Mucosa of rectum (tissue), 2 donors: ENCODE results near the gene BAG5.

Source experiments
- H3K27ac ChIP-seq, 2 donors: one replicate each; pipeline ENCODE4 v1.7.0; 2013; ENCODE audit warnings: inconsistent platforms in 2 of 2, low read depth in 2 of 2, low read length in 2 of 2
- H3K27me3 ChIP-seq, 2 donors: one replicate each; pipeline ENCODE4 v1.7.0; 2013; ENCODE audit warnings: low read length in 2 of 2; ENCODE audit not compliant: control insufficient read depth in 2 of 2, insufficient read depth in 2 of 2
- H3K36me3 ChIP-seq, 2 donors: one replicate each; pipeline ENCODE4 v1.7.0; 2013; ENCODE audit warnings: low read length in 2 of 2; ENCODE audit not compliant: control insufficient read depth in 2 of 2, insufficient read depth in 2 of 2
- H3K4me1 ChIP-seq, 2 donors: one replicate each; pipeline ENCODE4 v1.7.0; 2013; ENCODE audit warnings: low read length in 2 of 2, mild to moderate bottlenecking in 1 of 2; ENCODE audit not compliant: control insufficient read depth in 2 of 2, insufficient read depth in 2 of 2
- H3K4me3 ChIP-seq, 2 donors: one replicate each; pipeline ENCODE4 v1.7.0; 2013; ENCODE audit warnings: low read length in 2 of 2
- H3K9ac ChIP-seq, 2 donors: one replicate each; pipeline ENCODE4 v1.7.0; 2013; ENCODE audit warnings: low read length in 2 of 2, low read depth in 1 of 2, mild to moderate bottlenecking in 1 of 2
- H3K9me3 ChIP-seq, 2 donors: one replicate each; pipeline ENCODE4 v1.7.0; 2013; ENCODE audit warnings: low read length in 2 of 2; ENCODE audit not compliant: control insufficient read depth in 2 of 2
- donor health status: healthy.
- donor health status: Normal muscosa, but diverticular disease.

BAG5 gene

DNA sequence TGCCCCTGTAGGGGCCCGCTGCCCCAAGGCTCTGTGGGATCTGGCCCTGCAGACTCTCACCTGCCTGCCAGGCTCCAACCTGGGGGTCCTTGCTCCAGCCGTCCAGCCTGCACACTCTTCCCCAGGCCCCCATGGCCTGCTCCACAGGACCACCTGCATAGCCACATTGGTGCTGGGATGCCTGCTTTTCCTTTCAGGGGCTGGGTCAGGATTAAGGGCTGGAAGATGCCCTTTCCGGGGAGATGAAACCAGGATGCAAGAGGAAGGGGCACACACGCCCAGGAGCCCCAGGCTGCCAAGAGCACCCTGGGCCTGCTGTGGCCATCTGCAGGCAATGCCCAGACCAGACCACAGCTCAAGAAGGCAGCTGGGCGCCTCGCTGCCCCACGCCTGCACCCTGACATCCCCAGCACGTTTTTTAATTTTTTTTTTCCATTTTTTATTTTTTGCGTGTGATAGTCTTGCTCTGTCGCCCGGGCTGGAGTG, 15.0 kb downstream of the BAG5 start:
- Histone ChIP-seq H3K27me3 (no peaks in the 10 kb centered on the region), H3K27ac (no peak overlapping the region), H3K9me3 (no peaks in the 10 kb centered on the region), H3K4me1 (peaks cover 17 to 40% of the 10 kb centered on the region in 2 donors), H3K36me3 (no peaks in the 10 kb centered on the region), H3K9ac (no peak overlapping the region), H3K4me3 (no peak overlapping the region)

DNA sequence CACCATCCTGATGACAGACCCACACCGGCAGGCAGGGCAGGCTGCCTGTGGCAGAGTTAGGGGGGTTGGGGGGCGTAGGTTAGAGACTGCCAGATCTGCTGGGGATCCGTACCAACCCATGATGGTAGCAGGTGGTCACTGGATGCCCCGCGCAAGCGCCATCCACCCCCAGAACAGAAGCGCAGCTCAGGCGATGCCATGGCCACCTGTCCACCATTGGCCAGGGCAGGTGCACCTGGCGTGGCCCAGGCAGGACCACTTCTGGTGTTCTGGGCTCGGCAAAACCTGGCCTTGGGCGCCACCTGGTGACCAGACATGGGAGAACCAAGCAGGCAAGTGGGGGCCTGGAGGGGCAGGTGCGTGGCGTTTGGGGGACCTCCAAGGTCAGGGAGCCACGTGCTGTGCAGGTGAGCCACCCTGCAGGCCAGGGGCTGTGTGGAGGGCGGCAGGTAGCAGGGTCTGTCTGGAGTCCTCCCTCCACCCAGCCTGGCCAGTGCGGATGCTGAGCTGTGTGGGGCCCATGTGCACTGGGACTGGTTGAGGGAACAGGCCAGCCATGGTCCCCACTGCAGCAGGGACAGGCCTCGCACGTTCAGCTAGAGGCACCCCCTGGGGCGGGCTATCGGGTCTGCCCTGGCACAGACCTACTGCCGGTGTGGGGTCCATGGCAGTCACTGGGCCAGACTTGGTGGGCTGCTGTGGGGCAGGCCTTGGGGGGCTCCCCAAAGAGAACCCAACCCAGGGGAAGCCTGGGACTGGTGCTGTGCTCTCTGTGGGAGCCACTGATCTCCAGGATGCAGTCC, 15.6 kb downstream of the BAG5 start:
- H3K27ac ChIP-seq = no peak overlapping the region
- no peaks in the 10 kb centered on the region for H3K9me3 ChIP-seq
- no peak overlapping the region for H3K4me3 ChIP-seq
- no peaks in the 10 kb centered on the region for H3K27me3 ChIP-seq
- H3K9ac ChIP-seq = no peak overlapping the region
- H3K36me3 ChIP-seq = no peaks in the 10 kb centered on the region
- H3K4me1 ChIP-seq = peaks cover 23 to 47% of the 10 kb centered on the region in 2 donors

DNA sequence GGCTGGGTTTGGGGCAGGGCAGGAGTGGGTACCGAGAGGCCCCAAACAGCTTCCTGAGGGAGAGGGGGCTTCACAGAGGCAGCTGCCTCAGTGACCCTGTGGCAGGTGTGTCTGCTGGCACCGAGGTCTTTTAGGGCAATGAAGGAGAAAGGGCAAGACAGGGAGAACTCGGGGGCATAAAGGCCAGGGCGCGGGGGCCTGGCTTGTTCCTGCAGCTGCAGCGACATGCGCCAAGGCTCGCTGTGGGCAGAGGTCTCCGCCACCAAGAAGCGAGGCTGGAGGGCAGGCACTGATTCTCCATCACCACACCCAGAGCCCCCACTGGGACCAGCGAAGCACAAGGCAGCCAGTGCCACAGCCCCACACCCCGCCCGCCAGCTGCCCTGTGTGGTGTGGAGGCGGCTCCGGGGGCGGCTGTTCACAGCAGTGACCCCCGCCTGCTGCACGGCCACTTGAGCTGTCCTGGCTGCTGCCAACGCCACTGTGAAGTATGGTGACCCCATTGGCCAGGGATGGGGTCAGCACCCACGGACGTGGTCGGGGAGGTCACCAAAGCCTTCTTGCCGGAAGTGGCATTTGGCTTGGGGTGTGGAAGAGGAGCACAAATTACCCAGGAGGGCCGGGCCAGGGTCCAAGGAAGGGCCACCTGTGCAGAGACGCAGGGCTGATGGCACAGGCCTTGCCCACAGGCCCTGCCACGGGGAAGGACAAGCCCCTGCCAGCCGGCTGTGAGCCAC, 16.4 kb downstream of the BAG5 start:
- H3K4me1 ChIP-seq = peaks cover 31 to 54% of the 10 kb centered on the region in 2 donors
- H3K4me3 ChIP-seq = no peak overlapping the region
- no peak overlapping the region for H3K27ac ChIP-seq
- H3K27me3 ChIP-seq = no peaks in the 10 kb centered on the region
- no peak overlapping the region for H3K9ac ChIP-seq
- no peaks in the 10 kb centered on the region for H3K9me3 ChIP-seq
- no peaks in the 10 kb centered on the region for H3K36me3 ChIP-seq

DNA sequence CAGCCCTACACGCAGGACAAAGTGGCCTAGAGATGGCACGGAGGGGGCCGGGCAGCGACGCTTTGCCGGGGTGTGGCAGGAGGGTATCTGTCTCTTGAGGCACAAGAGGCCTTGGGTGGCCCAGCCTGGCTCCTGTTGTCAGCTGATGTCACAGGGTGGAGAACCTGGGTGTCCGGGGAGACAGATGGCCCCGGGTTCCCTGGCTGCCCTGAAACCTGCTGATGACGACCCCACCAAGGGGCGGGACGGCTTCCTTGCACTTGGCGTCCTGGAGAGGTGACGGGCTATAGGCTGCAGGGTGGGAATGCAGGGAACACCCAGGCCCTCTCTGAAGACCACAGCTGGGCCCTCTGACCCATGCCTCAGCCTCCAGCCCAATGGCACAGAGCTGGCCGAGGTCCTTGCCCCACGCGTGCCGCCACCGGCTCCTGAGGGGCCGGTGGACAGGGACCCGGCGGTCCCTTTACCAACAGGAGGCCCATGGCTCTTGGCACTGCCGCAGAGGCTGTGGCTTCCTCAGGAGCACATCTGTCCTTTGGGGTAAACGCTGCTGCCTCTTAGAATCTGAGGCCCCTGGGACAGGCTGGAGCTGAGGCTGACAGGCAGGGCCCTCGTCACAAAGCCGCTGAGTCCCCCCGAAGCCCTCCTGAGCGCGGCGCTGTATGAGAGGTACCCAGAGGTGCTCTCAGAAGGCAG, 17.1 kb downstream of the BAG5 start:
- no peaks in the 10 kb centered on the region for H3K9me3 ChIP-seq
- H3K27me3 ChIP-seq = no peaks in the 10 kb centered on the region
- no peak overlapping the region for H3K9ac ChIP-seq
- H3K36me3 ChIP-seq = no peaks in the 10 kb centered on the region
- no peak overlapping the region for H3K4me3 ChIP-seq
- peaks cover 37 to 56% of the 10 kb centered on the region in 2 donors for H3K4me1 ChIP-seq
- H3K27ac ChIP-seq = no peak overlapping the region

DNA sequence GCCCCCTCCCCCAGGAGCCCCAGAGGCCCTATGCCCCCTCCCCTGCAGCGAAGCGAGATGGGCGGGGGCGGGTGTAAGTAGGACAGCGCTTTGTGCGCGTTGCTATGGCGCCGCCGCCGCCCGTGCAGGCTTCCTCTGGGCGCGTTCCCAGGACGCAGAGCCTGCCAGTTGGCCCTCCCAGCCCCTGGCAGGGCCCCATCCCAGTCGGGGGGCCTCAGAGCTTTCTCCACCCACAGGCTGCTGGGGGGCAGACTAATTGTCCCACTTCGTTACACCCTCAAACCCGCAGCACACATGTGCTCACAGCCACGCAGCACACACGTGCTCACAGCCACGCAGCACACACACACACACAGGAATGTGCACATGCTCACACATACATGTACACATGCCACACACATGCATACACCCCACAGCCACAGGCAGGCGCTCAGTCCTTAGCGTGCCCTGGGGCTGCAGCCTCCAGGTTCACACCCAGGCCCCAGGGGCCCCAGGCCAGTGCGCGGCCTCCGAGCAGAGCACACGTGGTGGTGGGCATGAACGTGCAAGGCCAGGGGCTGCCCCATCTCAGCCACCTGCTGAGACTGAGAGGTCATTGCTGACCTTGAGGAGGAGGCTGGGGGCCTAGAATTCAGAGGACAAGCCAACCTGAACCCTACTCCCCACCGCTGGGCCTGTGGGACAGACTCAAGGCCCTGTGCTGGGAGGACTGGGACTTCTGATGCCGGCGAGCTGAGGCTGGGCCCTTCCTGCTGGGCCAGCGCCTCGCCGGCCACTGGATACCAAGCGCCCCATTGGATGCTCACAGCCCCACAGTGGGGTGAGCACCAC, 17.9 kb downstream of the BAG5 start:
- H3K9ac ChIP-seq = no peak overlapping the region

DNA sequence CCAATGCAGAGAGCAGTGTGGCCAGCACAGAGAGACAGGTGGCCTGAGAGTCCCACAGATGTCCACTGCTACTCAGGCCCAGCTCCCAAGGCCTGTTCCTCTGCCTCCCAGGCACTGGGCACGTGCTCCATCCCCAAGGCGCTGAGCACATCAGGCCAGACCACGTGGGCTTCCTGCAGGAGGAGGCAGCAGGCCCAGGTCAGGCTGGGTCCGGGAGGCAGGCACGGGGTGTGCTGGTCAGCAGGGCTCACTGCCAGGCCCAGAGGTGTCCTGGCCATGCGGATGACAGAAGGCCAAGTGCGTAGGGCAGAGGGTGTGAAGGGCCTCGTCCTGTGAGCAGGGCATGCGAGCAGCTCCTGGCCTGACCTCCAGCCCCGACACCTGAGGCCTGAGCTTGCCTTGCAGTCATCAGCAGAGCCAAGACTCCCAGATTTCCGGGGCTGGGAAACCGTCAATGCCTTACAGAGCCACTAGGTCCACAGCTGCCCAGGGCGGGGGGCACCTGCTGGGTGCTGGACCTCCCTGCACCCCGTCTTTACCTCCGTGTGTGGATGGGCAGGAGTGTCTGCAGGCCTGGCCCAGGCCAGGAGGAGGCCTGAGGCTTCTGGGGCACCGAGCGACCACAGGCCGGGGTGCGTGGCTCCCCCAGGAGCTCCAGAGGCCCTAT, 18.6 kb downstream of the BAG5 start:
- H3K27ac ChIP-seq = no peak overlapping the region
- no peaks in the 10 kb centered on the region for H3K36me3 ChIP-seq
- no peak overlapping the region for H3K9ac ChIP-seq
- H3K9me3 ChIP-seq = no peaks in the 10 kb centered on the region
- H3K27me3 ChIP-seq = no peaks in the 10 kb centered on the region
- H3K4me3 ChIP-seq = no peak overlapping the region
- H3K4me1 ChIP-seq = peaks cover 42 to 58% of the 10 kb centered on the region in 2 donors

More for the DNA sequence above, 17.9 kb downstream of the BAG5 start:
- Histone ChIP-seq H3K27me3 (no peaks in the 10 kb centered on the region), H3K9me3 (no peaks in the 10 kb centered on the region), H3K36me3 (no peaks in the 10 kb centered on the region), H3K4me3 (no peak overlapping the region), H3K27ac (no peak overlapping the region), H3K4me1 (peaks cover 38 to 56% of the 10 kb centered on the region in 2 donors)

DNA sequence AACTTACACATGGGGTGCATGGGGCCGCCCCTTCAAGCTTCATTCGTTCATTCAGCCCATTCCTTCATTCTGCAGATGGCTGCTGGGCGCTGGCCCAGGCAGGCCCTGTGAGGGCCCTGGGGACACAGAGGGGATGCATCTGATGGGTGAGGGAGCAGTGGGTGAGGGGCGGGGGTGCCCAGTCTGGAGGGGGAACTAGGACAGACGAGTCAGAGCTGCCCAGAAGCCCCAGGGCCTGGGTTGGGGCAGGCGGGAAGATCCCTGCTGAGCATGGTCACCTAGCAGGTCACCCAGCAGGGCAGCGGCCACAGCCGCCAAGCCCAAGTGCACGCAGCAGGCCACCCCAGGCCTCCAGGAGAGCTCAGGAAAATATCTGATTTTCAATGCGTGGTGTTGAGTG, 19.3 kb downstream of the BAG5 start:
- H3K4me1 ChIP-seq = peaks cover 44 to 62% of the 10 kb centered on the region in 2 donors
- H3K9ac ChIP-seq = peak overlapping the region in 1 of 2 donors; percentile 61
- H3K4me3 ChIP-seq = no peak overlapping the region
- H3K9me3 ChIP-seq = no peaks in the 10 kb centered on the region
- H3K36me3 ChIP-seq = no peaks in the 10 kb centered on the region
- peak overlapping the region in 1 of 2 donors; percentile 56 for H3K27ac ChIP-seq
- no peaks in the 10 kb centered on the region for H3K27me3 ChIP-seq

DNA sequence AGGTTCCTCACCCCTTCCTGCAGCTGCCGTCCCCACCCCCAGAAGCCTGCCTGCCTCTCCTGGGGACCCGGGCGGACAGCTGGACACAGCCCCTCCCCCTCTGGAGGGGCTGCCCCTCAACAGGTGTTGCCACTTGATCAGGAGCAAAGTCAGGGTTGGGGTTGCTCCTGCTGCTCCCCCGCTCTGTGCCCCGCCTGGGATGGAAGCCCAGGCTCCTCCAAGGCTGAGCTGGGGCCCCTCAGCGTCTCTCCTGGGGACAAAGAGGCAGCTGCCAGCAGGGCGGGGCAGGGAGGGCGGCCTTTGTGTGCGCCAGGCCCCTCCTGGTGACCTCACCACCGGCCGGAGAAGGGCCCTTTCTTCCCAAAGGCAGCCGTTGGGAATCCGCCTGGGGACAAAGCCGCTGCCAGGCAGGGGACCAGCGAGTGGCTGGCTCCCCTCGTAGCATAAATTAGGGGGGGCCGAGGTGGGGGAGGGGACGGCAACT, 19.8 kb downstream of the BAG5 start:
- Histone ChIP-seq H3K27ac (peak overlapping the region; percentile 56 to 59), H3K36me3 (no peaks in the 10 kb centered on the region), H3K9me3 (no peaks in the 10 kb centered on the region), H3K27me3 (no peaks in the 10 kb centered on the region), H3K4me3 (peak overlapping the region in 1 of 2 donors; percentile 13), H3K4me1 (peaks cover 44 to 62% of the 10 kb centered on the region in 2 donors), H3K9ac (peak overlapping the region in 1 of 2 donors; percentile 61)
